ENCODE data around the gene PRSS38.

PRSS38 gene

GRCh38 chr1:227889863-227890405 lies 74.5 kb downstream of the PRSS38 start:
- Mint-ChIP-seq H3K9me3 (no peaks in the 10 kb centered on the region), H3K36me3 (no peaks in the 10 kb centered on the region), H3K4me3 (no peak overlapping the region), H3K27ac (no peak overlapping the region), H3K4me1 (peaks cover 15% of the 10 kb centered on the region)
- peak in 1 of 2 donors; percentile 1 for DNase-seq (ENCODE audit: low spot score in 2 of 2)
- ATAC-seq = no peak

- H3K27ac Mint-ChIP-seq = no peak overlapping the region
- H3K4me1 Mint-ChIP-seq = peaks cover 8% of the 10 kb centered on the region
- H3K4me3 Mint-ChIP-seq = no peak overlapping the region
- DNase-seq (ENCODE audit: low spot score in 2 of 2) = peak in 1 of 2 donors; percentile 1
- no peaks in the 10 kb centered on the region for H3K36me3 Mint-ChIP-seq
- H3K9me3 Mint-ChIP-seq = no peaks in the 10 kb centered on the region
- ATAC-seq = no peak
Observed at GRCh38 chr1:227890451-227891222, 75.2 kb downstream of the PRSS38 start.

- H3K9me3 Mint-ChIP-seq = no peaks in the 10 kb centered on the region
- no peak for ATAC-seq
- peak in 1 of 2 donors; percentile 1 for DNase-seq (ENCODE audit: low spot score in 2 of 2)
Observed at GRCh38 chr1:227891223-227891954, 75.9 kb downstream of the PRSS38 start.

GRCh38 chr1:227891955-227892488 lies 76.5 kb downstream of the PRSS38 start:
- peaks cover 4% of the 10 kb centered on the region for H3K4me1 Mint-ChIP-seq
- H3K9me3 Mint-ChIP-seq = no peaks in the 10 kb centered on the region
- H3K36me3 Mint-ChIP-seq = no peaks in the 10 kb centered on the region
- ATAC-seq (no peak), DNase-seq (ENCODE audit: low spot score in 2 of 2) (peak in 1 of 2 donors; percentile 1)
- H3K27ac Mint-ChIP-seq = peak overlapping the region; percentile 48
- no peak overlapping the region for H3K4me3 Mint-ChIP-seq

More at GRCh38 chr1:227891223-227891954, 75.9 kb downstream of the PRSS38 start:
- Mint-ChIP-seq H3K27ac (no peak overlapping the region), H3K36me3 (no peaks in the 10 kb centered on the region), H3K4me3 (no peak overlapping the region), H3K4me1 (peaks cover 4% of the 10 kb centered on the region)

- peak in 1 of 2 donors; percentile 2 for DNase-seq (ENCODE audit: low spot score in 2 of 2)
- H3K4me3 Mint-ChIP-seq = no peak overlapping the region
Observed at GRCh38 chr1:227892489-227893299, 77.2 kb downstream of the PRSS38 start.

GRCh38 chr1:227893300-227893948 lies 77.9 kb downstream of the PRSS38 start:
- H3K36me3 Mint-ChIP-seq = no peaks in the 10 kb centered on the region
- ATAC-seq (no peak), DNase-seq (ENCODE audit: low spot score in 2 of 2) (peak in 1 of 2 donors; percentile 1)
- H3K9me3 Mint-ChIP-seq = no peaks in the 10 kb centered on the region
- H3K27ac Mint-ChIP-seq = no peak overlapping the region
- H3K4me1 Mint-ChIP-seq = peaks cover 11% of the 10 kb centered on the region
- H3K4me3 Mint-ChIP-seq = no peak overlapping the region

More at GRCh38 chr1:227892489-227893299, 77.2 kb downstream of the PRSS38 start:
- Mint-ChIP-seq H3K9me3 (no peaks in the 10 kb centered on the region), H3K27ac (peak overlapping the region; percentile 48), H3K36me3 (no peaks in the 10 kb centered on the region), H3K4me1 (peaks cover 8% of the 10 kb centered on the region)
- no peak for ATAC-seq

- Mint-ChIP-seq H3K4me3 (no peak overlapping the region), H3K36me3 (no peaks in the 10 kb centered on the region), H3K27ac (no peak overlapping the region), H3K9me3 (no peaks in the 10 kb centered on the region), H3K4me1 (peaks cover 17% of the 10 kb centered on the region)
- ATAC-seq (no peak), DNase-seq (ENCODE audit: low spot score in 2 of 2) (peak in 1 of 2 donors; percentile 1)
Observed at GRCh38 chr1:227893949-227894721, 78.7 kb downstream of the PRSS38 start.

GRCh38 chr1:227894831-227895451 lies 79.5 kb downstream of the PRSS38 start:
- DNase-seq (ENCODE audit: low spot score in 2 of 2) (peak in 1 of 2 donors; percentile 1), ATAC-seq (no peak)
- no peak overlapping the region for H3K4me3 Mint-ChIP-seq
- no peak overlapping the region for H3K27ac Mint-ChIP-seq
- peaks cover 25% of the 10 kb centered on the region for H3K4me1 Mint-ChIP-seq
- H3K9me3 Mint-ChIP-seq = no peaks in the 10 kb centered on the region
- no peaks in the 10 kb centered on the region for H3K36me3 Mint-ChIP-seq
